CMK (cell line): ENCODE data around the gene HTR3A.
"Not testable (repeated sequence)": the region's sequence is repeated elsewhere in the genome, so short reads cannot be mapped to it uniquely, and the experiment has no call there.

Source experiments
- DNase-seq: peaks from one replicate; pipeline ENCODE4 v3.0.0-alpha.2; 2010; ENCODE audit warnings: low read depth

The HTR3A gene

DNA sequence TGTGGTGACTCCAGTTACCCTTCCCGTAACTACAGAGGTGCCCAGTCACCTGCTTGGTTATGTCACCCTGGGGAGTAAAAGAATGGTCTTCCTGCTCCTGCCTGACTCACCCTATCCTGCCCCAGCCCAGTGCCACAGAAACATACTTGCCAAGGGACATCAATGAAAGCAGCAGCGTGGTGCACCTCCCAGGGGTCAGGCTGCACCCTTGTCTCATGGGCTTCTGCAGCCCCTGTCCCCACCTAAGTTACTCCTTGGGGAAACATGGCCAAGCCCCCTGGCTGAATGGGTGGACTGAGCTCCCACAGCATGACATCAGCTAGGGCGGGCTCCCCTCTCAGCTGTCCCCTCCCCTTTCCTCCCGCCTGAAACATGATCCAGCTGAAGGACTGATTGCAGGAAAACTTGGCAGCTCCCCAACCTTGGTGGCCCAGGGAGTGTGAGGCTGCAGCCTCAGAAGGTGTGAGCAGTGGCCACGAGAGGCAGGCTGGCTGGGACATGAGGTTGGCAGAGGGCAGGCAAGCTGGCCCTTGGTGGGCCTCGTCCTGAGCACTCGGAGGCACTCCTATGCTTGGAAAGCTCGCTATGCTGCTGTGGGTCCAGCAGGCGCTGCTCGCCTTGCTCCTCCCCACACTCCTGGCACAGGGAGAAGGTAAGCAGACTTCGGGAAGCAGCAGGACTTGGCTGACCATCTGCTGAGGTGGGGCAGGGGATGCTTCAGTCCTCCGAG, at the start of gene HTR3A:
HTR3A (plus strand) TSS at position 368 of the 730 bp plus-strand sequence; CDS start at position 586, 218 bp downstream.
- DNase-seq = no peak

DNA sequence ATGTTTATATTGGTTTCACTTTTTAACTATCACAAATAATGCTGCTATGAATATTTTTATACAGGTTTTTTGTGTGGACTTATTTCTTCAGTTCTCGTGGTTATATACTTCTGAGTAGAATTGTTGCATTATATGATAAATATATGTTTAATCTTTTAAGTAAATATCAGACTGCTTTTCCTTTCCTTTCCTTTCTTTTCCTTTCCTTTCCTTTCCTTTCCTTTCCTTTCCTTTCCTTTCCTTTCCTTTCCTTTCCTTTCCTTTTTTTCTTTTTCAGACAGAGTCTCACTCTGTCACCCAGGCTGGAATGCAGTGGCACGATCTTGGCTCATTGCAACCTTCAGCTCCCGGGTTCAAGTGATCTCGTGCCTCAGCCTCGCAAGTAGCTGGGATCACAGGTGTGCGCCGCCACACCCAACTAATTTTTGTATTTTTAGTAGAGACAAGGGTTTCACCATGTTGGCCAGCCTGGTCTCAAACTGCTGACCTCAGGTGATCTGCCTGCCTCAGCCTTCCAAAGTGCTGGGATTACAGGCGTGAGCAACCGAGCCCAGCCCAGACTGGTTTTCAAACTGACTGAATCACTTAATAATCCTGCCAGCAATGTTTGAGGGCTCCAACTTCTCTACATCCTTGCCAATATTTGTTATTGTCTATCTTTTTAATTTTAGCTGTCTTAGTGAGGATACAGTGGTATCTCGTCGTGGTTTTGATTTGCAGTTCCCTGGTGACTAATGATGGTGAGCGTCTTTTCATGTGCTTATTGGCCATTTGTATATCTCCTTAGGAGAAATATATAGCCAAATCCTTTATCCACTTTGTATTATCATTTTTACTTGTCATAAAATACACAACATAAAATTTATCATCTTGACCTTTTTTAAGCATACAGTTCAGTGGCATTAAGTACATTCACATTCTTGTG, 48.4 kb upstream of the HTR3A start:
- DNase-seq = no peak

DNA sequence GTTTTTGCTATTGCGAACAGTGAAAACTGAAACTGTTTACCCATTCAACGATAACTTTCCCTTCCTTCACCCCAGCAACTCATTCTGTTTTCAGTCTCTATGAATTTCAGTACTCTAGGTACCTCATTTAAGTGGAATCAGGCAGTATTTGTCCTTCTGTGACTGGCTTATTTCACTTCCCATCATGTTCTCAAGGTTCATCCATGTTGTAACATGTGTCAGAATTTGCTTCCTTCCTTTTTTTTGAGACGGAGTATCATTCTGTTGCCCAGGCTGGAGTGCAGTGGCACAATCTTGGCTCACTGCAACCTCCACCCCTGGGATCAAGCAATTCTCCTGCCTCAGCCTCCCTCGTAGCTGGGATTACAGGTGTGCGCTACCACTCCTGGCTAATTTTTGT, 46.6 kb upstream of the HTR3A start:
- no peak for DNase-seq

DNA sequence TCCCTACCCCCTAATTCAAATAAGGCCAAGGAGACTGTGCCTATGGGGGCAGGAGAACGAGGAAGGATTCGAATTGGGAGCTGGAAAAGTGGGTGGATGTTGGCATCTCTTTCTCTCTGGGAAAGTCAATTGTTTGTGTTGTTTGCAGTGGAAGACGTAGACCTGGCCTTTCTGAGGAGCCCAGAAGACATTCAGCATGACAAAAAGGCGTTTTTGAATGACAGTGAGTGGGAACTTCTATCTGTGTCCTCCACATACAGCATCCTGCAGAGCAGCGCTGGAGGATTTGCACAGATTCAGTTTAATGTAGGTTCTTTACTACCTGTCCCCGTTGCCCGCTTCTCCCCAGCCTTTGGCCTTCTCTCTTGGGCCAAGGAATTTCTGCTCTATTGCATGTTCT, 42.1 kb upstream of the HTR3A start:
- DNase-seq = no peak

DNA sequence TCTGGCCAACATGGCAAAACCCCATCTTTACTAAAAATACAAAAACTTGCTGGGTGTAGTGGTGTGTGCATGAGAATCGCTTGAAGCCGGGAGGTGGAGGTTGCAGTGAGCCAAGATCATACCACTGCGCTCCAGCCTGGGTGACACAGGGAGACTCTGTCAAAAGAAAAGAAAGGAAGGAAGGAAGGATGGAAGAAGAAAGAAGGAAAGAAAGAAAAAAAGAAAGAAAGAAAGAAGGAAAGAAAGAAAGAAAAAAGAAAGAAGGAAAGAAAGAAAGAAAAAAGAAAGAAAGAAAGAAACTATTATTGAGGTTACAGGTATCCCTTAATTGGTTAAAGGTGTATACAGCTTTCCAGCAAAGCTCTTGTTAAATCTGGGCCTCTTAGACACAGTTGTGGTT, 40.7 kb upstream of the HTR3A start:
- not testable (repeated sequence) for DNase-seq

DNA sequence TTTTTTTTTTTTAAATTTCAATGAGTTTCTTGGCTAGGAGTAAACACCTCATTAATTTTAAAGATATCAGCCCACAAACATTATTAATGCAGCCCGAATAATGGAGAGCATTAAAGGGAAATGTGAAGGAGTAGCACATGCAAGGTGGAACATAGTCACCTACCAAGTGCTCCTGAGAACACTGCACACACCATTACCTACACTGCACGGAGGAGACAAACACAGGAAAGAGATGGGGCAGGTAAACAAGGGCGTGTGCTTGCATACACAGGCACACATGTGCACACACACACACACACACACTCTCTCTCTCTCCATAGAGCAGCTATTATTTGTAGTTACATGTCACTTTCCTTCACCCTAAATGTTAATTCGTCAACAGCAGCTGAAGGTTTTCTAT, 40.1 kb upstream of the HTR3A start:
- DNase-seq = no peak

DNA sequence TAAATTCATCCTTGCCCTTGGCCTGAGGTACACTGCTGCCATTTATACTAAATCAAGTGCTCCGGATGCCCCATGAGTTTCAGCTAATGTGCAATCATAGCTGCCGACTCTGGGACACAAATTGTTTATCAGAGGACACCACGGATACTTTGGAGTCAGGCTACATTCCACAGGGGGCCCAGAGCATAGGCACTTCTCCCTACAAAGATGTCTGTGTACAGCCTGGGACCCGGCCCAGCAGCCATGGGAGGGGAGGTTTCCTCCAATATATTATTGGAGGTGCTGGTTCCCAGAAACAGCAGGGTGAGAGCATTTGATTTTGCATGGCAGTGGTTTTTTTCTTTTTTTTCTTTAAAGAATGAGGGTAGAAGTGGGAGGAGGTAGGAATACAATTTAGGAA, 39.0 kb upstream of the HTR3A start:
- DNase-seq = no peak

DNA sequence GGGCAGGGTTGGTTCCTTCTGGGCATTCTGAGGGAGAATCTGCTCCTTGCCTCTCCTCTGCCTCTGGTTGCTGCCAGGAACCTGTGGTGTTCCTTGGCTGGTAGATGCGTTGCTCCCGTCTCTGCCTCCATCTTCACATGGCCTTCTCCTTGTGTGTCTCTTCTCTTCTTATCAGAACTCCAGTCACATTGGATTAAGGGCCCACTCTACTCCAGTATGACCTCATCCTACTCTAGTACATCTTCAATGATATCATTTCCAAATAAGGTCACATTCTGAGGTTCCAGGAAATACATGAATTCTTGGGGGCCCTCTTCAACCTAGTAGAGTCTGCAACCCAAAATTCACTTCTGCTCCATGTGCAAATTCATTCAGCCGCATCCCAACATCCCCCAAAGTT, 37.0 kb upstream of the HTR3A start:
- DNase-seq = no peak

DNA sequence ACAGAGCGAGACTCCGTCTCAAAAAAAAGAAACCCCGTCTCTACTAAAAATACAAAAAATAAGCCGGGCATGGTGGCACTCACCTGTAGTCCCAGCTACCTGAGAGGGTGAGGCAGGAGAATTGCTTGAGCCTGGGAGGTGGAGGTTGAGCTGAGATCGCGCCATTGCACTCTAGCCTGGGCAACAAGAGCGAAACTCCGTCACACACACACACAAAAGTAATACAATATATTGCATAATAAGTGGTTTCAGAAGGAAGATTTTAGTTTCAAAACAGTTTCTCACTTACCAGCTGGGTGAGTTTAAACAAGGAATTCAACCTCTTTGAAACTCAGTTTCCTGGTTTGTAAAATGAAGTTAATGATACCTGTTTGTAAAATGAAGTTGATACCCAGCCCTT, 32.7 kb upstream of the HTR3A start:
- DNase-seq = no peak

DNA sequence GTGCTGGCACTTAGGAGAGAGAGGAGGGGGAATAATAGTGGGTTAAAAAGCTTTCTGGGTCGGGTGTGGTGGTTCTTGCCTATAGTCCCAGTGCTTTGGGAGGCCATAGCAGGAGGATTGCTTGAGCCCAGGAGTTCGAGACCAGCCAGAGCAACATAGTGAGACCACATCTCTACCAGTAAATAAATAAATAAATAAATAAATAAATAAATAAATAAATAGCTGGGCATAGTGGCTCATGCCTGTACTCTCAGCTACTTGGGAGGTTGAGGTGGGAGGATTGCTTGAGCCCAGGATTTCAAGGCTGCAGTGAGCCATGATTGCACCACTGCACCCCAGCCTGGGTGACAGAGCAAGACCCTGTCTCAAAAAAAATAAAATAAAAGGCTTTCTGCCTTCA, 28.7 kb upstream of the HTR3A start:
- DNase-seq = not testable (repeated sequence)

DNA sequence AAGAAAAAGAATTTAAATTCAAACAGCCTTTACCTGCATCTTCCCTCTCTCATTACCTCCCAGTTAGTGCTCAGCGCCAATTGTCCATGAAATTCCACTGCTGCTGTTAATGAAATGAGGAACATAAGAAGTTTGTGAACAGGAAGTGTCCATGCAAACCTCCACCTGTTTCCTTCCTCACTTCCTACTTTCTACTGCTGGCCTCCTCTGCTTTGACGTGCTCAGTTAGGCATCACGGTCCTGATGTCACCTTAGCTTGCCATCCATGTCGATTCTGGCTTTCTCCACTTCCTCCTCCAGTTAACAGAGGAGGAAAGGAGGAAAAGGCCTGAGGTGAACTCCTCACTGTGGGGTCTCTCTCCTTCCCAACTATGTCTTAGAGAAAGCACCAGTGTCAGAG, 26.9 kb upstream of the HTR3A start:
- DNase-seq = no peak

DNA sequence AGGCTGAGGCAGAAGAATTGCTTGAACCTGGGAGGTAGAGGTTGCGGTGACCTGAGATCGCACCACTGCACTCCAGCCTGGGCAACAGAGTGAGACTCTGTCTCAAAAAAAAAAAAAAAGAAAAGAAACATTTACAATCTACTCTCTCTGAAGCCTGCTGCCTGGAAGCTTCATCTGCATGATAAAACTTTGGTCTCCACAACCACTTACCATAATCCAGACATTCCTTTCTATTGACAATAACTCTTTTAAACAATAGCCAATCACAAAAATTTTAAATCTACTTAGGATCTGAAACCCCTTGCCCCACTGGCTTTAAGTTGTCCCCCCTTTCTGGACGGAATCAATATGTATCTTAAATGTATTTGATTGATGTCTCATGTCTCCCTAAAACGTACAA, 25.0 kb upstream of the HTR3A start:
- no peak for DNase-seq

DNA sequence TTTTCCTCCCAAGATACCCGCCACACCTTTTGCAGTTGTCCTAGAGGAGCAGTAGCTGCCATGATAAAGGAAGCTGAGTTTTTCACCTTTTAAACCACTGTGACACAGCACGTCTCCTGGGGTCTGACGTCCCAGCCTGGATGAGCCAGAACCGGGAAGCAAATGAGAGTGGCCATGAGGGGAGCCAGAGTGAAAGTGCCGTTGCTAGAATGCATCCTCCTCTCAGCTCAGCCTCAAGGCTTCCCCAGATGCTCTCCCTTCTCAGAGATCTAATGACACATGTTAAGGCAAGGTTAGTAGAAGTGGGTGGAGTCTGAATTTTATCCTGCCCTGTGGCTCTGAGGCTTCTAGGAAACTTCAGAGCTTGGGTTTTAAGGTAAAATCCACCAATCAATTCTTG, 23.4 kb upstream of the HTR3A start:
- no peak for DNase-seq

DNA sequence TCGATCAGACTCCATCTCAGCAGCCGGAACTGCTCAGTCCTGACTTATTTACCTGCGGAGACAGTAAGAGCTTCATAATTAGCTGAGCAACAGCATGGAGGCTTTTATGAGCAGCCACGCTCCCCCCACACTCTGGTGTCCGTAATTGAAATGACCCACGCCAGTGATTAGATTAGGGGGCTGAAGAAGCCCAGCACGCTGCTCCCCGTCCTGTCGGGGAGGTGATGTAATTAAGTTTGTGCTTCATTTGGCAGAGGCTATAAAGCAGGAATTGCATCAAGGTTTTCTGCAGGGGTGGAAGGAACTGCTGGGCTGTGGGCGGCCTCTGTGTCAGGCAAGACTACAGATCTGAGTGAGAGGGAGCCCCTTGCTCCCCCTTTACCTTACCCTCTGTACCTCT, 22.8 kb upstream of the HTR3A start:
- no peak for DNase-seq

DNA sequence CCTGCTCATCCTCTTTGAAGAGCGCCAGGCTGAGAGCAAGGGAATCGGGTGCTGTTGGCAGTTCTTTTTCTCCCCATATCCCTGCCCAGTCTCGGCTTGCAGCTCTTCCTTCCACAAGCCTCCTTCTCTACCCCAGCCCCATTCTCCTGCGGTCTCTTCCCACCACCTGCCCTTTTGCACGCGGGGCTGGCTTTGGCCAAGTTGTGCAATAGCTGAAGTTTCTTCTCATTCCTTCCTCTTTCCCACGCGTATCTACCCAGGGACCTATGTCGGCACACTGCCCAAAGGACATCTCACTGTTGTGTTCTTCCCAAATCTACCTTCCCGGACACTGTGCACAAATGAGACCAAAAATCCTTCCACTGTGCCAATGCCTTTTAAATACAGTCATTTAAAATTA, 22.3 kb upstream of the HTR3A start:
- DNase-seq = no peak

DNA sequence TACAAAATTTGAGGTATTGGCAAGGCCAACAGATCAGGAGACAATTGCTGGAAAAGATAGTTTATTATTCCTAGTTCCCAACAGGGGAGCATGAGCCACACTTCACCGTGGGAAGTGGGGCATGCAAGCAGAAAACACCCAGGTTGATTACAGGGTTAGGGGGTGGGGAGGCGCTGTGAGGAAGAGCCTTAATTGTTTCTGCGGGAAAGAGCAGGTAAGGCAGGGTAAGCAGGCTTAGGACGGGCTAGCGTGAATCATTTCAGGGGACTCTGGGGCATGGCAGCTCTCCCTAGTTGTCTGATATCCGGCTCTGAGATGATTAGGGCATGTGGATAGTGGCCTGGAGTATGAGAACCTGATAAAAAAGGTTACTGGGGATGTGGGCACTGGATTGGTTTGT, 20.7 kb upstream of the HTR3A start:
- DNase-seq = no peak

DNA sequence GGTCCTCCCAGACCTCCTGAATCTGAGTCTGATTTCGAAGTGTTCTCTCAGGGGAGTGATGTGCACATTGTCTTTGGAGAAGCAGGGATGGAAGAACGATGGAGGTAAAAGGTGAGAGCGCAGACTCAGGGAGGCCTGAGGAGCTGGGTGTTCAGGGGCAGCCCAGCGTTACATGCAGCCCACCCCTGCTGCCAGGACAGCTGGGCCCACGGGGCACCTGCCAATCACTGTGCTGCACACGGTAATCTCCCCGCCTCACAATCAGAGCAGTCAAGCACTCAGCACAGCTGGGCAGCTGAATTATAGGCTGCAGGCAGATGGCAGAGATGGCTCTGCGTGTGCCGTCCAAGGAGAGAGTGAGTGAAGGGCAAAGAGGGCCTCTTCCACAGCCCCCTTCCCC, 17.9 kb upstream of the HTR3A start:
- DNase-seq = no peak

DNA sequence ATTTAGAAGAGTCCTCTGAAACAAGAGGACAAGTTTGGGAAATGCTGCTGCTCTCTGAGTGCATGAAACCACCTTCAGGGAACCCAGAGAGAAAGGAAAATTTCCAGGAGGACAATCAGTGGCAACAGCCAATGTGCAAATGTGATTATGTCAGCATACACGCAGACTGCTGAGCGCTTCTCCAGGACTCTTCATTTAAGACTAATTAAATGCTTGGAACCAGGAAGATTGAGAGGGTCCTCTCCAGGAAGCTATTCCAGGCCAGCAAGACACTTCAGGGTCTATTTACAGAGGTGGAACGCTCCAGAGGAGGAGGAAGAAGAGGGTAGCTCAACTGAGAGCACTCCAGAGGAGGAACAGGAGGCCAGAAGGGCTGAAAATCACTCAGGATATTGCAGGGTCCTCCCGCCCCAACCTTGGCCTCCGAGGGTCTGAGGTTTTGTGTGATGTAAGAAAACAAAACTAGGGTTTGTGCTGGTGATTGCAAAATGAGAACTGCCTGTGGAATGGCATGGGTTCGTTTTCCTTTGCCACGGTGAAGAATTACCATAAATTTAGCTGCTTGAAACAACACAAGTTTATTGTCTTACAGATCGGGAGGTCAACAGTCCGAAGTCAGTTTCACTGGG, 14.1 kb upstream of the HTR3A start:
- DNase-seq = no peak

DNA sequence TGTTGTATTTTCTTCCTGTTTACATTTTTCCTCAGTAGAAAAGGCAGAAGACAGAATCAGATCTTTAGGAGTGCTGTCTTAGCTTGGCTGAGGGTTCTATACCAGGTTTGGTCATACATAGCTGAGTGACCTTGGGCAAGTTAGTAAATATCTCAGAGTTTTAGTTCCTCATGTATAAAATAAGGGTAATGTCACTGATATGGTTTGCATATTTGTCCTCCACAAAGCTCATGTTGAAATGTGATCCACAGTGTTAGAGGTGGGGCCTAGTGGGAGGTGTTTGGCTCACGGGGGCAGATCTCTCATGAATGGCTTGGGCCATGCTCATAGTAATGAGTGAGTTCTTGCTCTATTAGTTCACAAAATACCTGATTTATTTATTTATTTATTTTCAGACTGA, 7.5 kb upstream of the HTR3A start:
- no peak for DNase-seq

DNA sequence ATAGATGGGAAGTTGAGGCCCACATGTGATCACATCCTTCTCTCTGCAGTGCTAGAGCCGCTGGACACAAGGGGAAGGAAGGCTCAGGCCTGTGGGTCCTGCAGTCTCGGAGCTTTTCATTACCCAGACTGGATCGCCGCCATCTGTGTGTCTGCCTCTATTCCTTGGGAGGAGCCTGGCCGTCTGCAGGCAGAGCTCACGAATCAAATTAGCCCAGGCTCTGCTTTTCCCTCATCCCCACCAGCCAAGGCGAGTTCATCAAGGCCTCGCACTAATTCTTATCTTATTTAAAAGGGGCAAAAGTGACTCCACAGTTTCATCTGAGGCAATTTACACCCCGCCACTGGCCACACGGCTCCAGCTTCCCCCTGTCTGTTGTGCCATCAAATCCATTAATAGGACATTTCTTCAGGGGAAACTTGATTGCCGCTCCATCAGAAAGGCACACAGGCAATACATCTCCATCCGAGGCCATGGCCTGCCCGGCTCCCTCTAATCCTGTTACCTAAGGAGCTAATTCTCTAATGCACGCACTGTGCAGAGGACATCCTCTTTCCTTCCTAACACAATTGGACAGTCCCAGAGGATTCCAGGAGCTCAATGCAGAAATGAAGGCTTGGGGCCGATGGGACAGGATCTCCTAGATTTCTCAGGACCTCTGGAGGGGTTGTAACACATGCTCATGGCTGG, 3.3 kb upstream of the HTR3A start:
- DNase-seq = no peak

DNA sequence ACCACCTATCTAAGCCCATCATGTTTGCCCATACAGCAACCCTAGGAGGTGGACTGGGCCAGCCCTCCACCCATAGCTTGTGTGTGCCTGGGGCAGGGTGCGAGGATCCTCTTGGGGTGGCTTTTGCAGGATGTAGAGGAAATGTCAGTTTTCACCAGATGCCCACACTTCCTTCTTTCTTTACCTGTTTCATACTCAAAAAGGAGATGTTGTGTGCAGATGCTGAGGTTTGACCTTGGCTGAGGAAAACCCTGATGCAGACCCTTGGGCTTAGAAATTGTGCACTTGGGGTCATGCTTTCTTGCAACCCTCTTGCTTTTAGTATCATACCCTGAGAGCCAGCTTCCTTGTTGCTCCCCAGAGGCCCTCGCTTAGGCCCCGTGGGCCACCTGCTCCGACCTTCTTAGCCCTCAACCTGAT, 2.2 kb downstream of the HTR3A start:
- DNase-seq = no peak

DNA sequence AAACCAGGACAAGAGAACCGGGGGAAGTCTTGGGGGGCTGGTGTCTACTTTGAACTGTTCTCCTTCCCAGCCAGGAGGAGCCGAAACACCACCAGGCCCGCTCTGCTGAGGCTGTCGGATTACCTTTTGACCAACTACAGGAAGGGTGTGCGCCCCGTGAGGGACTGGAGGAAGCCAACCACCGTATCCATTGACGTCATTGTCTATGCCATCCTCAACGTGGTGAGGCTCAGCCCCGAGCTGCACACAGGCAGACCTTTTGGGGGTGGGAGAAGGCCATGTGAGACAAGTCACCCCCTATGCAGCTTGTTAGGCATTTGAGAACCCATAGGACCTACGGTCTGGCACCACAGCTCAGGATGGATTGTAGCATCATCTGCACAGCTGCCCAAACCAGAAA, 2.8 kb downstream of the HTR3A start:
- DNase-seq = no peak
